K562 (cell line): Measurements from ENCODE around the gene PRPF38A. TPM values are rescaled to one million over a fixed set of nuclear protein-coding genes. Genes with fewer than 3 reads are reported as not detected.
A peak's percentile ranks its signal among the peaks of the same experiment; 100 is the strongest.

Experiments used
- ATAC-seq: fragments of 200-7000 bp; cut with Tn5 transposase; 3 replicates; pipeline ENCODE4 v1.9.1; 2020; ENCODE audit warnings: moderate library complexity
- BruUV-seq: library from RNA; stranded (reverse); fragments of 400-500 nt; replicated peaks from 2 replicates; lab custom pipeline; 2021; lab: Mats Ljungman, UMichigan
- CTCF ChIA-PET: fragments of 300-600 bp; formaldehyde crosslinking; extraction: SDS; loops from one replicate; lab custom pipeline; 2021; ENCODE audit warnings: low intra/inter-chr PET ratio; lab: Yijun Ruan, JAX
- POLR2A ChIA-PET: fragments of 300-600, 350-650 bp; sonication (Branson Sonifier 250); formaldehyde crosslinking; extraction: SDS; loops from one replicate; lab custom pipeline; 2021; ENCODE audit warnings: antibody characterized with exemption, inconsistent platforms; lab: Yijun Ruan, JAX
- DNase-seq, 4 experiments: peaks; one replicate each; pipeline versions ENCODE4 v3.0.0 to v3.0.0-alpha.2; 2011 to 2018; ENCODE audit warnings: low spot score in 3 of 4, mixed read lengths in 3 of 4; ENCODE audit errors: extremely low read depth in 1 of 4
- FAIRE-seq: peaks from 2 replicates; lab custom pipeline; 2011; peaks lifted over from hg19 to GRCh38; lab: Jason Lieb, UNC
- H2AFZ ChIP-seq: 2 replicates; pipeline ENCODE4 v1.6.0; 2011; ENCODE audit warnings: low read depth, low read length, control low read depth, inconsistent platforms
- H3K27ac ChIP-seq: fragments of 200-600 bp; 3 replicates; pipeline ENCODE4 v1.8.0; 2011; ENCODE audit warnings: low read depth, mild to moderate bottlenecking, control low read depth, inconsistent platforms, low read length, moderate library complexity, mixed read lengths; ENCODE audit errors: extremely low read depth
- H3K27me3 ChIP-seq, 2 experiments: fragments of 300-600 bp in 1 of 2; 2 replicates in 1 of 2; 3 replicates in 1 of 2; pipeline versions ENCODE4 v1.6.0 to v1.8.0; 2011; ENCODE audit warnings: inconsistent platforms in 2 of 2, low read length in 2 of 2, mild to moderate bottlenecking in 1 of 2, mixed read lengths in 1 of 2, moderate library complexity in 1 of 2; ENCODE audit not compliant: control insufficient read depth in 2 of 2, insufficient read depth in 2 of 2
- H3K36me3 ChIP-seq: fragments of 300-600 bp; 3 replicates; pipeline ENCODE4 v1.8.0; 2011; ENCODE audit warnings: mild to moderate bottlenecking, low read length, inconsistent platforms; ENCODE audit not compliant: control insufficient read depth, insufficient read depth
- H3K4me1 ChIP-seq, 2 experiments: fragments of 200-600 bp in 1 of 2; replicated peaks in 1 of 2; 2 replicates in 1 of 2; 3 replicates in 1 of 2; pipeline versions ENCODE4 v1.5.1 to v1.8.0; 2011; ENCODE audit warnings: inconsistent platforms in 2 of 2, low read length in 2 of 2, mild to moderate bottlenecking in 1 of 2, mixed read lengths in 1 of 2, moderate library complexity in 1 of 2; ENCODE audit not compliant: control insufficient read depth in 2 of 2, insufficient read depth in 2 of 2
- H3K4me2 ChIP-seq: 2 replicates; pipeline ENCODE4 v1.6.1; 2011; ENCODE audit warnings: low read length, control low read depth, inconsistent platforms, mixed read lengths; ENCODE audit not compliant: insufficient read depth
- H3K4me3 ChIP-seq: fragments of 200-600 bp; sonication (generic), shearing (Covaris generic); 2 replicates; pipeline ENCODE4 v1.5.1; 2016; ENCODE audit warnings: control low read depth, inconsistent platforms
- H3K79me2 ChIP-seq: fragments of 200-600 bp; 3 replicates; pipeline ENCODE4 v1.8.0; 2011; ENCODE audit warnings: low read length, inconsistent platforms; ENCODE audit not compliant: control insufficient read depth, insufficient read depth
- H3K9ac ChIP-seq, 2 experiments: 2 replicates each; pipeline versions ENCODE4 v1.6.0 to v1.6.1; 2011; ENCODE audit warnings: low read depth in 2 of 2, low read length in 2 of 2, control low read depth in 1 of 2, inconsistent platforms in 1 of 2, mild to moderate bottlenecking in 1 of 2, mixed read lengths in 1 of 2; ENCODE audit not compliant: insufficient read depth in 1 of 2
- H3K9me1 ChIP-seq: one replicate; pipeline ENCODE4 v1.6.0; 2011; ENCODE audit warnings: inconsistent platforms, mild to moderate bottlenecking, low read length, moderate library complexity; ENCODE audit not compliant: control insufficient read depth, insufficient read depth
- H3K9me3 ChIP-seq: replicated peaks from 2 replicates; pipeline ENCODE4 v1.5.1; 2011; ENCODE audit warnings: low read depth, low read length, inconsistent platforms; ENCODE audit not compliant: control insufficient read depth, insufficient read depth
- H4K20me1 ChIP-seq: replicated peaks from 2 replicates; pipeline ENCODE4 v1.6.1; 2011; ENCODE audit warnings: low read length, inconsistent platforms, mixed read lengths; ENCODE audit not compliant: control insufficient read depth, insufficient read depth
- BRD9 ChIP-seq: fragments of 450-650 bp; IDR thresholded peaks from 2 replicates; pipeline ENCODE4 v1.6.1; 2018; ENCODE audit warnings: low read depth; ENCODE audit not compliant: partially characterized antibody
- BRF1 ChIP-seq: IDR thresholded peaks from 3 replicates; pipeline ENCODE4 v1.6.1; 2011; ENCODE audit warnings: borderline replicate concordance, mild to moderate bottlenecking; ENCODE audit not compliant: insufficient read length; ENCODE audit errors: extremely low read depth
- HDAC1 ChIP-seq, 2 experiments: fragments of 450-650 bp; IDR thresholded peaks; 2 replicates each; pipeline ENCODE4 v1.6.1; 2016 to 2017; ENCODE audit warnings: inconsistent platforms in 1 of 2, mild to moderate bottlenecking in 1 of 2, moderate library complexity in 1 of 2
- JUN ChIP-seq, 2 experiments: sonication (generic) in 1 of 2; formaldehyde crosslinking in 1 of 2; IDR thresholded peaks; 2 replicates each; pipeline versions ENCODE4 v1.6.1 to v1.8.0; 2012 to 2022; ENCODE audit warnings: borderline replicate concordance in 2 of 2, mild to moderate bottlenecking in 2 of 2, improper control_type of control experiment in 1 of 2, low read depth in 1 of 2, low read length in 1 of 2, missing genetic modification reagents in 1 of 2
- POLR2AphosphoS5 ChIP-seq: IDR thresholded peaks from 2 replicates; pipeline ENCODE4 v1.6.1; 2011; ENCODE audit warnings: mild to moderate bottlenecking, low read depth, low read length, moderate library complexity; ENCODE audit not compliant: control insufficient read depth, insufficient read depth
- SMARCB1 ChIP-seq: IDR thresholded peaks from 2 replicates; pipeline ENCODE4 v1.6.1; 2011; ENCODE audit warnings: improper control_type of control experiment, low read depth; ENCODE audit not compliant: insufficient read length
- SNRNP70 ChIP-seq: fragments of 200-400 bp; formaldehyde crosslinking; optimal IDR thresholded peaks from 2 replicates; pipeline ENCODE3; 2017; ENCODE audit warnings: low read depth, low read length
- SRSF3 ChIP-seq: fragments of 200-400 bp; formaldehyde crosslinking; IDR thresholded peaks from 2 replicates; pipeline ENCODE4 v1.6.1; 2016; ENCODE audit warnings: mild to moderate bottlenecking, low read length, moderate library complexity; ENCODE audit not compliant: insufficient read depth
- SUPT5H ChIP-seq: fragments of 450-650 bp; IDR thresholded peaks from 2 replicates; pipeline ENCODE4 v1.6.1; 2016
- TFE3 ChIP-seq: fragments of 450-650 bp; formaldehyde crosslinking; IDR thresholded peaks from 2 replicates; pipeline ENCODE4 v1.4.0; 2020; ENCODE audit warnings: mild to moderate bottlenecking, mixed read lengths
- XRCC3 ChIP-seq: fragments of 450-650 bp; IDR thresholded peaks from 2 replicates; pipeline ENCODE4 v1.6.1; 2017; ENCODE audit warnings: mild to moderate bottlenecking, moderate library complexity
- ZBTB17 ChIP-seq: fragments of 450-650 bp; formaldehyde crosslinking; IDR thresholded peaks from 2 replicates; pipeline ENCODE4 v1.4.0; 2020; ENCODE audit warnings: mild to moderate bottlenecking
- ZNF217 ChIP-seq: sonication (generic); formaldehyde crosslinking; IDR thresholded peaks from 2 replicates; pipeline ENCODE4 v1.8.0; 2022; ENCODE audit warnings: mild to moderate bottlenecking, missing genetic modification reagents
- WGBS: fragments of 100-300 bp; shearing (Covaris generic); methylation state at CpG from one replicate; pipeline ENCODE4 v1.1.6; 2016; ENCODE audit warnings: low coverage, mixed read lengths; ENCODE audit not compliant: insufficient coverage; ENCODE audit errors: missing lambda C conversion rate; 5-methylcytosine and 5-hydroxymethylcytosine counted together
- in situ Hi-C: fragments of 300-500 bp; cut with MboI; formaldehyde crosslinking; loops from 4 replicates; pipeline ENCODE4 v1.15.0; 2018; ENCODE audit warnings: inconsistent platforms, mixed read lengths
- intact Hi-C: fragments of 100-400 bp; cut with micrococcal nuclease; formaldehyde crosslinking; loops from 2 replicates; pipeline ENCODE4 v1.14.2; 2022
- polyA plus RNA-seq, 8 experiments: library from polyadenylated mRNA; depleted of rRNA in 4 of 8; stranded (reverse) in 5 of 8; unstranded in 3 of 8; fragments of >200 nt; fragmentation: Nextera tagmentation in 2 of 8; fragmentation: Illumina TruSeq in 1 of 8; extraction: Ambion mirVana in 2 of 8; extraction: Trizol in 1 of 8; gene quantifications; 2 replicates each; pipeline versions ENCODE4 v1.2.1 to v1.2.3, GENCODE V29; 2011 to 2014; ENCODE audit warnings: inconsistent platforms in 1 of 8, missing spikeins in 1 of 8
- total RNA-seq, 7 experiments: library from RNA; depleted of rRNA in 6 of 7; stranded (reverse); fragments of >200 nt in 6 of 7; fragmentation: Illumina TruSeq in 2 of 7; extraction: Trizol in 2 of 7; gene quantifications; 2 replicates each; pipeline versions ENCODE4 v1.2.1 to v1.2.3, GENCODE V29; 2011 to 2021; ENCODE audit warnings: low replicate concordance in 1 of 7
- TF ChIP-seq, protein P1 (sequence below): fragments of 250-450 bp; sonication (Bioruptor Pico); IDR thresholded peaks from 2 replicates; pipeline ENCODE4 v1.5.0; 2020; ENCODE audit warnings: mild to moderate bottlenecking
- TF ChIP-seq, protein P2 (sequence below): sonication (generic); formaldehyde crosslinking; IDR thresholded peaks from 2 replicates; pipeline ENCODE4 v1.8.0; 2022; ENCODE audit warnings: mild to moderate bottlenecking, missing genetic modification reagents, borderline replicate concordance

Gene PRPF38A
- total and polyA plus RNA-seq, 9 of the 15 experiments (the other 6 are each of a cell fraction or from before 2014, with no cell fraction given): 53.6 to 198 (median 89.2) TPM

DNA sequence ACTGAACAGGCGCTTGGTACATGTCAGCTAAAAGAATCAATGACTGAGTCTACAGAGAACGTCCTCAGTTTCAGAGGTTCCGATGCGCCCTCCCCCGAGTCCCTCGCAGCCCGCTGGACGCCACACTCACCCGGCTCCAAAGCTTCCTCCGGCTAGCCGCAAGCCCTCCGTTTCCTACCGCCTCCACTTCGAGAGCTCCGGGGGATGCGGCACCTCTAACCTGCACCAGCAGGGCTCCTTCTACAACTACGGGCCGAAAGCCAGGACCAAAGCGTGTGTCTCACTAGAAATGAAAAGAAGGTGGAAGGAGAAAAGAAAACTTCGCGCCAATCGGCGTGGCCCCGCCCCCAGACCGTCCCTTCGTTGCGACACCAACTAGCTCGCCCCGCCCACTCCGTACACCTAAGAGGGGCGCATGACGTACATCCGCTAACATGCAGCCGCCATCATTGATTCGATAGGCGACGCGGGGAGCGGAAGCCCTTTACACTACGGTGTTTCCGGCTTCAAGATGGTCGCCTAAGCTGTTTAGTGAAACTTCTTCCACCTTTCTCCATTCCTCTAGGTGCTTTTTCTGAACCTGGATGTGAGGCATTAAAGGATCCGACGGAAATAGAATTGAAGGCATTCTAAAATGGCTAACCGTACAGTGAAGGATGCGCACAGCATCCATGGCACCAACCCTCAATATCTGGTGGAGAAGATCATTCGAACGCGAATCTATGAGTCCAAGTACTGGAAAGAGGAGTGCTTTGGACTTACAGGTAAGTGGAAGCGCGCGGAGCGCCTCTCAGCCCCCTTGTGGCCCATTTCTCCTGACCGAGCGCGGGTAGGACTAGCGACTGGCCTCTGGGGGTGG is at the start of gene PRPF38A, which contains the start of gene ORC1 (continued):
- TF ChIP-seq ZNF217 (CRISPR knock-in tag) (no peak), SNRNP70 (no peak), SUPT5H (peak; percentile 97)

DNA sequence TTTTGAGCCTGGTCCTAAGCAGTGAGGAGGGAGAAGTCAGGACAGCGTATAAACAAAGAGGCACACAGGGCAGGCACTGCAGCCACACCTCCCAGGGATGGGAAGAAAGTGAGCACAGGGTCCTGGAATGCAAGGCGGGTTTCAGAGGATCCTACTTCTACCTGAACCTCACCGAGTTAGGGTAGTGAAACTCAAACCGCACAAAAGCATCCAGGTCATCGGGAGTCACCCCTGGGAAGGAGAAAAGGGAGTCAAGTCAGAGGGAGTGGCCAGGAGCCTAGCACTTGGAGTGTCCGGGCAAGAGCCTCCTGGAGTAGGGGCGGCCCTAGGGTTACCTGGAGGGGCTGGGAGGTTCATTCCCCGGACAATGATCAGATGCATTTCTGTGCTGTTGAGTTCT is 49.0 kb upstream of the PRPF38A start:
- WGBS: 91% methylated on average over 8 of the region's 8 CpGs
- no peak overlapping the region for H3K27ac ChIP-seq
- H3K27me3 ChIP-seq: no peaks in the 10 kb centered on the region
- no peak for ATAC-seq
- no TSS peak for BruUV-seq
- no peaks in the 10 kb centered on the region for H3K9me1 ChIP-seq
- ChIA-PET POLR2A (no interaction called here), CTCF (no interaction called here)
- no peak for FAIRE-seq
- H3K4me1 ChIP-seq: no peaks in the 10 kb centered on the region; a peak in 1 of 5 replicates
- H3K9me3 ChIP-seq: no peaks in the 10 kb centered on the region
- no peak for DNase-seq
- H3K4me3 ChIP-seq: no peak overlapping the region
- no peak overlapping the region for H3K9ac ChIP-seq
- 0 out of 2 replicates have a peak, but pooled peaks cover 3% of the 10 kb centered on the region for H4K20me1 ChIP-seq
- intact Hi-C loops: no loop called here
- in situ Hi-C loops: no loop called here
- no peak overlapping the region for H2AFZ ChIP-seq
- H3K4me2 ChIP-seq: no peak overlapping the region
- H3K36me3 ChIP-seq: peaks cover 92% of the 10 kb centered on the region
- H3K79me2 ChIP-seq: no peaks in the 10 kb centered on the region
- TF ChIP-seq, protein P1, sequence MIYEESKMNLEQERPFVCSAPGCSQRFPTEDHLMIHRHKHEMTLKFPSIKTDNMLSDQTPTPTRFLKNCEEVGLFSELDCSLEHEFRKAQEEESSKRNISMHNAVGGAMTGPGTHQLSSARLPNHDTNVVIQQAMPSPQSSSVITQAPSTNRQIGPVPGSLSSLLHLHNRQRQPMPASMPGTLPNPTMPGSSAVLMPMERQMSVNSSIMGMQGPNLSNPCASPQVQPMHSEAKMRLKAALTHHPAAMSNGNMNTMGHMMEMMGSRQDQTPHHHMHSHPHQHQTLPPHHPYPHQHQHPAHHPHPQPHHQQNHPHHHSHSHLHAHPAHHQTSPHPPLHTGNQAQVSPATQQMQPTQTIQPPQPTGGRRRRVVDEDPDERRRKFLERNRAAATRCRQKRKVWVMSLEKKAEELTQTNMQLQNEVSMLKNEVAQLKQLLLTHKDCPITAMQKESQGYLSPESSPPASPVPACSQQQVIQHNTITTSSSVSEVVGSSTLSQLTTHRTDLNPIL (CRISPR knock-in tag): no peak
- TF ChIP-seq HDAC1 (IDR thresholded peaks at IDR 0.05) (no peak), BRF1 (no peak), ZBTB17 (no peak), BRD9 (no peak), XRCC3 (no peak), POLR2AphosphoS5 (no peak), SMARCB1 (no peak), SRSF3 (no peak), TFE3 (CRISPR knock-in tag) (no peak), JUN (IDR thresholded peaks at IDR 0.05; ENCODE audit: borderline replicate concordance, low read depth, low read length) (no peak), JUN (CRISPR knock-in tag; IDR thresholded peaks at IDR 0.05; ENCODE audit: borderline replicate concordance) (no peak)
- TF ChIP-seq, protein P2, sequence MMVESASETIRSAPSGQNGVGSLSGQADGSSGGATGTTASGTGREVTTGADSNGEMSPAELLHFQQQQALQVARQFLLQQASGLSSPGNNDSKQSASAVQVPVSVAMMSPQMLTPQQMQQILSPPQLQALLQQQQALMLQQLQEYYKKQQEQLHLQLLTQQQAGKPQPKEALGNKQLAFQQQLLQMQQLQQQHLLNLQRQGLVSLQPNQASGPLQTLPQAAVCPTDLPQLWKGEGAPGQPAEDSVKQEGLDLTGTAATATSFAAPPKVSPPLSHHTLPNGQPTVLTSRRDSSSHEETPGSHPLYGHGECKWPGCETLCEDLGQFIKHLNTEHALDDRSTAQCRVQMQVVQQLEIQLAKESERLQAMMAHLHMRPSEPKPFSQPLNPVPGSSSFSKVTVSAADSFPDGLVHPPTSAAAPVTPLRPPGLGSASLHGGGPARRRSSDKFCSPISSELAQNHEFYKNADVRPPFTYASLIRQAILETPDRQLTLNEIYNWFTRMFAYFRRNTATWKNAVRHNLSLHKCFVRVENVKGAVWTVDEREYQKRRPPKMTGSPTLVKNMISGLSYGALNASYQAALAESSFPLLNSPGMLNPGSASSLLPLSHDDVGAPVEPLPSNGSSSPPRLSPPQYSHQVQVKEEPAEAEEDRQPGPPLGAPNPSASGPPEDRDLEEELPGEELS (CRISPR knock-in tag): no peak
